Gastroesophageal sphincter (tissue), 4 donors: ENCODE data around the gene RGCC. TPM values are rescaled to one million over a fixed set of nuclear protein-coding genes. Genes with fewer than 3 reads are reported as not detected.
A peak's percentile ranks its signal among the peaks of the same experiment; 100 is the strongest.

Experiments used
- ATAC-seq: fragments of 150-250 bp; one replicate; pipeline ENCODE4 v1.9.1; 2016; ENCODE audit warnings: mild to moderate bottlenecking, moderate library complexity
- H3K27ac ChIP-seq, 4 donors: fragments of 200-600 bp; sonication (generic) in 3 of 4; 1 replicate in 3 of 4; 2 replicates in 1 of 4; pipeline ENCODE4 v1.5.1; 2016 to 2019
- H3K27me3 ChIP-seq: fragments of 200-600 bp; sonication (generic); one replicate; pipeline ENCODE4 v1.5.1; 2019
- H3K36me3 ChIP-seq, 2 donors: fragments of 200-600 bp; sonication (generic); one replicate each; pipeline ENCODE4 v1.5.1; 2019; ENCODE audit warnings: control low read depth in 1 of 2
- H3K4me1 ChIP-seq, 3 donors: fragments of 200-600 bp; sonication (generic); 1 replicate in 2 of 3; 2 replicates in 1 of 3; pipeline ENCODE4 v1.5.1; 2016 to 2019; ENCODE audit warnings: control low read depth in 2 of 3
- H3K4me3 ChIP-seq, 2 donors: fragments of 200-600 bp; sonication (generic); one replicate each; pipeline ENCODE4 v1.5.1; 2019; ENCODE audit warnings: mild to moderate bottlenecking in 1 of 2, moderate library complexity in 1 of 2
- H3K9me3 ChIP-seq, 3 donors: fragments of 200-600 bp; sonication (generic); one replicate each; pipeline ENCODE4 v1.5.1; 2017 to 2019; ENCODE audit warnings: control low read depth in 2 of 3
- CTCF ChIP-seq, 4 experiments: fragments of 200-600 bp in 2 of 4; fragments of 450-650 bp in 2 of 4; sonication (generic) in 1 of 4; IDR thresholded peaks; one replicate each; pipeline ENCODE4 v1.5.1; 2017 to 2019; ENCODE audit warnings: antibody characterized with exemption in 4 of 4, mild to moderate bottlenecking in 2 of 4, moderate library complexity in 2 of 4
- EP300 ChIP-seq: sonication (generic); formaldehyde crosslinking; IDR thresholded peaks from one replicate; pipeline ENCODE4 v1.6.1; 2017; ENCODE audit warnings: antibody characterized with exemption, mild to moderate bottlenecking
- POLR2A ChIP-seq, 2 donors: fragments of 450-650 bp; IDR thresholded peaks; one replicate each; pipeline ENCODE4 v1.6.1; 2017; ENCODE audit warnings: antibody characterized with exemption in 2 of 2, mild to moderate bottlenecking in 2 of 2, moderate library complexity in 1 of 2
- POLR2AphosphoS5 ChIP-seq: sonication (generic); formaldehyde crosslinking; IDR thresholded peaks from one replicate; pipeline ENCODE4 v1.6.1; 2017; ENCODE audit warnings: antibody characterized with exemption
- WGBS, 2 donors: methylation state at CpG; one replicate each; pipeline ENCODE4 v1.1.5; 2018; ENCODE audit warnings: low coverage in 1 of 2; 5-methylcytosine and 5-hydroxymethylcytosine counted together
- total RNA-seq, 4 donors: library from RNA; depleted of rRNA; stranded (reverse); fragments of >200 nt; gene quantifications; one replicate each; pipeline ENCODE4 v1.1.0, GENCODE V29; 2016

RGCC gene
- total RNA-seq, 4 donors from 2014 or later, result 40.5 to 97.6 (median 59.9) TPM

DNA sequence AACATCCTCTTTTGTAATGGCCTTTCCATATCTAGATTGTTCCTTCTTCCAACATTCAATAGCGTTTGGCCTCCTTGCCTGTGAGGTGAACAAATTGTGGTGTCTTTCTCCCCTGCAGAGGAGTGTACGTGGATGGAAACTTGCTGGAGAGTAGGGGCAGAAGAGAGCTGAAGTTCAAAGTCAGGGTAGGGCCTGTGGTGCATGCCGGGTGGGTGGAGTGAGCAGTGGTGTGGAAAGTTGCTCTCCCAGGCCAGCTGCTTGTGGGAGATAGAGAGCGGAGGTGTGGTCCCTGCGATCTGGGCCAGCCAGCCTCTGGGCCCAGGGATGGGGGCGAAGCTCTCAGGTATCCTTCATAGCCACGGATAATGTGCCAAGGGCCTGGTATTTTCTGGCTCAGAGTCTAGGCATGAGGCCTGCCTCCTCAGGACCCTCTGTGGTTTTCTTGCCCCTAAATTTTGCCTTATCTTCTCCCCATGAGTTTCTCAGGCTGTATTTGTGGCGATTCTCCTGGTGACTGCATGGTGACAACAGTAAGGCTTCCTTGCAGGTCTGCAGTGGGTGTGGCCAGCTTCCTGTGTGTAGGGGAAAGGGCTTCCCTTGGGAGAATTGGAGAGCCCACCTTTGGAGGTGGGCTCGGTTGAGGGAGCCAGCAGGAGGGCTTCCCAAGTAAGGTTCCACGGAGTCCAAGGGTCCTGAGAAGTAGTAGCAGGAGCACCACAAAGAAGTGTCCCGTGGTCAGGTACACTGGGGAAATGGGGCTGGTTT is 6.7 kb downstream of the RGCC start:
- Histone ChIP-seq H3K27ac (peak overlapping the region in 3 of 4 donors; percentile 11 to 69 (median 21)), H3K36me3 (peaks cover 0 to 15% of the 10 kb centered on the region in 2 donors), H3K27me3 (peaks cover 14% of the 10 kb centered on the region), H3K4me1 (peaks cover 0 to 38% (median 3%) of the 10 kb centered on the region in 3 donors), H3K9me3 (no peaks in the 10 kb centered on the region), H3K4me3 (peak overlapping the region in 1 of 2 donors; percentile 75)
- TF ChIP-seq EP300 (no peak), POLR2AphosphoS5 (no peak), CTCF (IDR thresholded peaks at IDR 0.05) (no peak), POLR2A (IDR thresholded peaks at IDR 0.05) (no peak)
- WGBS, 2 donors, result 82 to 90% methylated on average over 2 to 4 of the region's 11 CpGs
- ATAC-seq, result no peak

DNA sequence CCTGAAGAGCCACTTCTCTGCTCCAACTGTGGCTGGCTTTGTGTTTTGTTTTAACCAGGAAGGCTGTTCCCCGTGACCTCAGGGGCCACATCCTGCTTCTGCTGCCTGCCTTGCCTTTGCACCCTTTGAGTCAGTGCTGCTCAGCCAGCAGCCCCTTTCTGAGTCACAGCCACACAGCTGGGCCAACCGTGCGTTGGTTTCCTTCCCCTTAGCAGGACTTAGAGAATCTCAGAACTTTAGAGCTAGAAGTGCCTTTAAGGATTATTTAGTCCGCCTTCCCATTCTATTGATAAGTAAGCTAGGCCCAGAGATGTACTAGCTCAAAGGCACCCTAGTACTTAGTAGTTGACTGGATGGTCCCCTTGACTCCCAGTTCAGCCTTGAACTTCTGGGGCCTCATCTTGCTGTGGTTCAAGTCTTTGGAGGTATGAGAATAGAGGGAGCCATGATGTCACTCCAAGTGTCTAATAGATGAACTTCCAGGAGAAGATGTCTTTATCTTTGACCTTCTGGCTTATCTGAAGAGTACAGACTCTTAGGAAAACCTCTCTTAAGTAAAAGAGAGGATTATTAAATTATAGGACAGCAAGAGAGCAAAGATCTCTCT is 8.0 kb downstream of the RGCC start:
- Histone ChIP-seq H3K4me3 (no peak overlapping the region), H3K27ac (peak overlapping the region in 3 of 4 donors; percentile 39 to 69 (median 53)), H3K4me1 (peaks cover 0 to 38% (median 3%) of the 10 kb centered on the region in 3 donors), H3K36me3 (peaks cover 0 to 24% of the 10 kb centered on the region in 2 donors), H3K9me3 (no peaks in the 10 kb centered on the region), H3K27me3 (peaks cover 7% of the 10 kb centered on the region)
- peak; percentile 57 for ATAC-seq
- 43 to 78% methylated on average over 1 to 3 of the region's 4 CpGs for WGBS, 2 donors
- no peak for TF ChIP-seq POLR2A (IDR thresholded peaks at IDR 0.05)
- no peak for TF ChIP-seq CTCF (IDR thresholded peaks at IDR 0.05)
- TF ChIP-seq POLR2AphosphoS5, result no peak
- TF ChIP-seq EP300, result no peak

DNA sequence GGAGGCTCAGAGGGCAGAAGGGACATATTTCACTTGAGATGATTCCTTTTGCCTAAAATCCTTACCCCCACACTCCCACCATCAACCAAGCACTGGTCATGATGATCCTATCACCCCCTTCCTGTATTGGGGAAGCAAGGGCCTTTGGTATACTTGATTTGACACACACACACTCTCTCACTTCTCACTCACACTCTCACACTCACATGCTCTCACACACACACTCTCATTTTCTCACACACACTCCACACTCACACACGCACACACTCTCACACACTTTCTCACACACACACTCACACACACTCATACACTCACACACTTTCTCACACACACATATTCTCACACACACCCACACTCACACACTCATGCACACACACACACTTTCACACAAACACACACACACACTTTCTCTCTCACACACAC is 8.6 kb downstream of the RGCC start:
- no peak for ATAC-seq
- 95 to 100% methylated on average over 1 of the region's 1 CpG for WGBS, 2 donors
- Histone ChIP-seq H3K27ac (peak overlapping the region in 3 of 4 donors; percentile 21 to 69 (median 53)), H3K4me3 (no peak overlapping the region), H3K9me3 (no peaks in the 10 kb centered on the region), H3K27me3 (peaks cover 1% of the 10 kb centered on the region), H3K4me1 (peaks cover 0 to 38% (median 3%) of the 10 kb centered on the region in 3 donors), H3K36me3 (peaks cover 0 to 30% of the 10 kb centered on the region in 2 donors)
- TF ChIP-seq POLR2AphosphoS5 (no peak), EP300 (no peak), CTCF (IDR thresholded peaks at IDR 0.05) (no peak), POLR2A (IDR thresholded peaks at IDR 0.05) (no peak)

- H3K27ac ChIP-seq, result peak overlapping the region in 2 of 4 donors; percentile 21 to 23
- no peak for TF ChIP-seq POLR2A (IDR thresholded peaks at IDR 0.05)
- no peak for TF ChIP-seq EP300
- TF ChIP-seq POLR2AphosphoS5, result no peak
- TF ChIP-seq CTCF (IDR thresholded peaks at IDR 0.05), result no peak
- no peaks in the 10 kb centered on the region for H3K9me3 ChIP-seq
- WGBS, 2 donors, result 6 to 14% methylated on average over 2 of the region's 2 CpGs
- no peak for ATAC-seq
- H3K4me3 ChIP-seq, result no peak overlapping the region
- no peaks in the 10 kb centered on the region for H3K27me3 ChIP-seq
- H3K4me1 ChIP-seq, result peaks cover 0 to 38% (median 3%) of the 10 kb centered on the region in 3 donors
- H3K36me3 ChIP-seq, result peaks cover 0 to 33% of the 10 kb centered on the region in 2 donors
Observed at GRCh38 chr13:41467425-41467945, 10.1 kb downstream of the RGCC start.
